Endothelial cell (in vitro differentiated cells): ENCODE results near the gene SCFD2. TPM values are rescaled to one million over a fixed set of nuclear protein-coding genes. Genes with fewer than 3 reads are reported as not detected.

Source experiments
- DNase-seq: peaks from one replicate; pipeline ENCODE4 v3.0.0; 2021; ENCODE audit warnings: low spot score
- H3K27ac Mint-ChIP-seq: one replicate; pipeline ENCODE4 v1.8.0; 2021; ENCODE audit warnings: mixed read lengths, inconsistent platforms; ENCODE audit not compliant: unreplicated experiment
- H3K27me3 Mint-ChIP-seq: one replicate; pipeline ENCODE4 v1.8.0; 2021; ENCODE audit warnings: mild to moderate bottlenecking, moderate library complexity, mixed read lengths, inconsistent platforms; ENCODE audit not compliant: unreplicated experiment
- H3K36me3 Mint-ChIP-seq: one replicate; pipeline ENCODE4 v1.8.0; 2021; ENCODE audit warnings: mild to moderate bottlenecking, low read depth, mixed read lengths, inconsistent platforms; ENCODE audit not compliant: unreplicated experiment
- H3K4me1 Mint-ChIP-seq: one replicate; pipeline ENCODE4 v1.8.0; 2021; ENCODE audit warnings: mild to moderate bottlenecking, mixed read lengths, inconsistent platforms; ENCODE audit not compliant: unreplicated experiment
- H3K4me3 Mint-ChIP-seq: one replicate; pipeline ENCODE4 v1.8.0; 2021; ENCODE audit warnings: mild to moderate bottlenecking, mixed read lengths, inconsistent platforms; ENCODE audit not compliant: unreplicated experiment
- H3K9me3 Mint-ChIP-seq: one replicate; pipeline ENCODE4 v1.8.0; 2021; ENCODE audit warnings: mixed read lengths, inconsistent platforms; ENCODE audit not compliant: unreplicated experiment
- total RNA-seq: library from RNA; stranded (reverse); fragmentation: NEBNext Ultra II Directional; extraction: Animal tissue kit (Norgen Biotek cat#: 25700); gene quantifications from one replicate; pipeline ENCODE4 v1.2.1, GENCODE V29; 2021; ENCODE audit not compliant: unreplicated experiment
- TF ChIP-seq, protein P1 (sequence below): fragments of 200-600 bp; sonication (generic); IDR thresholded peaks from one replicate; pipeline ENCODE4 v1.5.0; 2021; ENCODE audit warnings: antibody characterized with exemption; ENCODE audit not compliant: unreplicated experiment

The SCFD2 gene
- total RNA-seq, 1 donor from 2014 or later = 13.6 TPM

- H3K27ac Mint-ChIP-seq = no peak overlapping the region
- no peaks in the 10 kb centered on the region for H3K27me3 Mint-ChIP-seq
- H3K9me3 Mint-ChIP-seq = no peaks in the 10 kb centered on the region
- TF ChIP-seq, protein P1, sequence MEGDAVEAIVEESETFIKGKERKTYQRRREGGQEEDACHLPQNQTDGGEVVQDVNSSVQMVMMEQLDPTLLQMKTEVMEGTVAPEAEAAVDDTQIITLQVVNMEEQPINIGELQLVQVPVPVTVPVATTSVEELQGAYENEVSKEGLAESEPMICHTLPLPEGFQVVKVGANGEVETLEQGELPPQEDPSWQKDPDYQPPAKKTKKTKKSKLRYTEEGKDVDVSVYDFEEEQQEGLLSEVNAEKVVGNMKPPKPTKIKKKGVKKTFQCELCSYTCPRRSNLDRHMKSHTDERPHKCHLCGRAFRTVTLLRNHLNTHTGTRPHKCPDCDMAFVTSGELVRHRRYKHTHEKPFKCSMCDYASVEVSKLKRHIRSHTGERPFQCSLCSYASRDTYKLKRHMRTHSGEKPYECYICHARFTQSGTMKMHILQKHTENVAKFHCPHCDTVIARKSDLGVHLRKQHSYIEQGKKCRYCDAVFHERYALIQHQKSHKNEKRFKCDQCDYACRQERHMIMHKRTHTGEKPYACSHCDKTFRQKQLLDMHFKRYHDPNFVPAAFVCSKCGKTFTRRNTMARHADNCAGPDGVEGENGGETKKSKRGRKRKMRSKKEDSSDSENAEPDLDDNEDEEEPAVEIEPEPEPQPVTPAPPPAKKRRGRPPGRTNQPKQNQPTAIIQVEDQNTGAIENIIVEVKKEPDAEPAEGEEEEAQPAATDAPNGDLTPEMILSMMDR = no peak
- H3K4me3 Mint-ChIP-seq = no peak overlapping the region
- H3K36me3 Mint-ChIP-seq = peaks cover 13% of the 10 kb centered on the region
- DNase-seq = no peak
- H3K4me1 Mint-ChIP-seq = no peaks in the 10 kb centered on the region
These were observed 9.8 kb downstream of the SCFD2 start for GRCh38 chr4:53355930-53356521.

DNA sequence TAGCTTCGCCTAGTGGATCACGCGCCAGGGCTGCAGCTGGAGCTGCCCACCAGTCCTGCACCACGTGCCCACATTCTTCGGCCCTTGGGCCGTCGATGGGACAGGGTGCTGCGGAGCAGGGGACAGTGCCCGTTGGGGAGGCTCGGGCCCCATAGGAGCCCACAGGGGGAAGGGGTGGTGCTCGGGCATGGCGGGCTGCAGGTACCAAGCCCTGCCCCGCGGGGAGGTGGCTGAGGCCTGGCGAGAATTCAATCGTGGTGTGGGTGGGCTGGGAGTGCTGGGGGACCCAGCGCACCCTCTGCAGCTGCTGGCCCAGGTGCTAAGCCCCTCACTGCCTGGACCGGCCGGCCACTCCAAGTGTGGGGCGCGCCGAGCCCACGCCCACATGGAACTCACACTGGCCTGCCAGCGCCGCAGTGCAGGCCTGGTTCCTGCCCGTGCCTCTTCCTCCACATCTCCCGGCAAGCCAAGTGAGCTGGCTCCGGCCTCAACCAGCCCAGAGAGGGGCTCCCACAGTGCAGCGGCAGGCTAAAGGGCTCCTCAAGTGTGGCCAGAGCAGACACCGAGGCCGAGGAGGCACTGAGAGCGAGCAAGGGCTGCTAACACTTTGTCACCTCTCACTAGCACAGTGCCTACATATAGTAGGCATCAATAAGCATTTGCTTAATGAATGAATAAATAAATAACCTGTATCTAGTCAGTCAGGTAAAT, 11.7 kb downstream of the SCFD2 start:
- Mint-ChIP-seq H3K9me3 (no peaks in the 10 kb centered on the region), H3K36me3 (peaks cover 13% of the 10 kb centered on the region), H3K27ac (no peak overlapping the region), H3K4me1 (no peaks in the 10 kb centered on the region), H3K4me3 (no peak overlapping the region), H3K27me3 (no peaks in the 10 kb centered on the region)
- TF ChIP-seq, protein P1 = no peak
- DNase-seq = no peak

GRCh38 chr4:53349091-53349491, 16.8 kb downstream of the SCFD2 start:
- no peak overlapping the region for H3K27ac Mint-ChIP-seq
- no peaks in the 10 kb centered on the region for H3K9me3 Mint-ChIP-seq
- no peak for DNase-seq
- no peaks in the 10 kb centered on the region for H3K4me1 Mint-ChIP-seq
- H3K27me3 Mint-ChIP-seq = peaks cover 5% of the 10 kb centered on the region
- TF ChIP-seq, protein P1 = no peak
- H3K4me3 Mint-ChIP-seq = no peak overlapping the region
- peaks cover 17% of the 10 kb centered on the region for H3K36me3 Mint-ChIP-seq

- DNase-seq = no peak
These were observed 17.8 kb downstream of the SCFD2 start for GRCh38 chr4:53348046-53348445.

More at GRCh38 chr4:53348046-53348445, 17.8 kb downstream of the SCFD2 start:
- Mint-ChIP-seq H3K9me3 (no peaks in the 10 kb centered on the region), H3K4me3 (no peak overlapping the region), H3K36me3 (peaks cover 15% of the 10 kb centered on the region), H3K27me3 (peaks cover 5% of the 10 kb centered on the region), H3K27ac (no peak overlapping the region), H3K4me1 (no peaks in the 10 kb centered on the region)
- TF ChIP-seq, protein P1 = no peak
